ENCODE measurements around the gene TMEM92.

The TMEM92 gene

GRCh38 chr17:50279639-50280038 lies 5.4 kb downstream of the TMEM92 start:
- H3K9me3 ChIP-seq (ENCODE audit: severe bottlenecking) = no peaks in the 10 kb centered on the region
- ATAC-seq (ENCODE audit: low read depth) = peak; percentile 12; the same call in 1 of the 3 replicates
- H3K4me1 ChIP-seq (ENCODE audit: insufficient read depth, poor library complexity, severe bottlenecking) = peaks cover 23% of the 10 kb centered on the region
- H3K27me3 ChIP-seq (ENCODE audit: insufficient read depth, poor library complexity, severe bottlenecking) = no peaks in the 10 kb centered on the region
- no peak overlapping the region for H3K4me3 ChIP-seq (ENCODE audit: severe bottlenecking)
- peaks cover 8% of the 10 kb centered on the region; the same call in 1 of the 2 replicates for H3K36me3 ChIP-seq (ENCODE audit: low read depth)
- H3K27ac ChIP-seq (ENCODE audit: poor library complexity, severe bottlenecking) = peak overlapping the region; percentile 78
- DNase-seq (ENCODE audit: low spot score) = peak; percentile 48
- TF ChIP-seq CTCF (IDR thresholded peaks at IDR 0.05; ENCODE audit: poor library complexity, severe bottlenecking) = no peak

GRCh38 chr17:50280068-50280467 lies 5.8 kb downstream of the TMEM92 start:
- DNase-seq (ENCODE audit: low spot score) (peak; percentile 67), ATAC-seq (ENCODE audit: low read depth) (no peak)
- no peak for TF ChIP-seq CTCF (IDR thresholded peaks at IDR 0.05; ENCODE audit: poor library complexity, severe bottlenecking)
- Histone ChIP-seq H3K9me3 (ENCODE audit: severe bottlenecking) (no peaks in the 10 kb centered on the region), H3K27me3 (ENCODE audit: insufficient read depth, poor library complexity, severe bottlenecking) (no peaks in the 10 kb centered on the region), H3K4me1 (ENCODE audit: insufficient read depth, poor library complexity, severe bottlenecking) (peaks cover 23% of the 10 kb centered on the region), H3K27ac (ENCODE audit: poor library complexity, severe bottlenecking) (peak overlapping the region; percentile 78), H3K36me3 (ENCODE audit: low read depth) (peaks cover 8% of the 10 kb centered on the region; the same call in 1 of the 2 replicates), H3K4me3 (ENCODE audit: severe bottlenecking) (no peak overlapping the region)

GRCh38 chr17:50280801-50281441 lies 6.7 kb downstream of the TMEM92 start:
- no peak for DNase-seq (ENCODE audit: low spot score)

GRCh38 chr17:50281739-50282401 lies 7.6 kb downstream of the TMEM92 start:
- Histone ChIP-seq H3K27ac (ENCODE audit: poor library complexity, severe bottlenecking) (no peak overlapping the region), H3K4me1 (ENCODE audit: insufficient read depth, poor library complexity, severe bottlenecking) (peaks cover 15% of the 10 kb centered on the region), H3K27me3 (ENCODE audit: insufficient read depth, poor library complexity, severe bottlenecking) (no peaks in the 10 kb centered on the region), H3K36me3 (ENCODE audit: low read depth) (peaks cover 8% of the 10 kb centered on the region; the same call in 1 of the 2 replicates), H3K9me3 (ENCODE audit: severe bottlenecking) (no peaks in the 10 kb centered on the region), H3K4me3 (ENCODE audit: severe bottlenecking) (no peak overlapping the region)
- DNase-seq (ENCODE audit: low spot score) (no peak), ATAC-seq (ENCODE audit: low read depth) (no peak)
- no peak for TF ChIP-seq CTCF (IDR thresholded peaks at IDR 0.05; ENCODE audit: poor library complexity, severe bottlenecking)

More at GRCh38 chr17:50280801-50281441, 6.7 kb downstream of the TMEM92 start:
- Histone ChIP-seq H3K9me3 (ENCODE audit: severe bottlenecking) (no peaks in the 10 kb centered on the region), H3K27ac (ENCODE audit: poor library complexity, severe bottlenecking) (no peak overlapping the region), H3K4me3 (ENCODE audit: severe bottlenecking) (no peak overlapping the region), H3K4me1 (ENCODE audit: insufficient read depth, poor library complexity, severe bottlenecking) (peaks cover 23% of the 10 kb centered on the region), H3K27me3 (ENCODE audit: insufficient read depth, poor library complexity, severe bottlenecking) (no peaks in the 10 kb centered on the region), H3K36me3 (ENCODE audit: low read depth) (peaks cover 8% of the 10 kb centered on the region; the same call in 1 of the 2 replicates)
- ATAC-seq (ENCODE audit: low read depth) = no peak
- TF ChIP-seq CTCF (IDR thresholded peaks at IDR 0.05; ENCODE audit: poor library complexity, severe bottlenecking) = no peak

GRCh38 chr17:50283246-50283645 lies 9.0 kb downstream of the TMEM92 start:
- ATAC-seq (ENCODE audit: low read depth) (no peak), DNase-seq (ENCODE audit: low spot score) (no peak)
- H3K4me3 ChIP-seq (ENCODE audit: severe bottlenecking) = no peak overlapping the region
- no peak overlapping the region for H3K27ac ChIP-seq (ENCODE audit: poor library complexity, severe bottlenecking)
- H3K27me3 ChIP-seq (ENCODE audit: insufficient read depth, poor library complexity, severe bottlenecking) = no peaks in the 10 kb centered on the region
- peaks cover 19% of the 10 kb centered on the region for H3K4me1 ChIP-seq (ENCODE audit: insufficient read depth, poor library complexity, severe bottlenecking)
- H3K9me3 ChIP-seq (ENCODE audit: severe bottlenecking) = no peaks in the 10 kb centered on the region
- peaks cover 8% of the 10 kb centered on the region; the same call in 1 of the 2 replicates for H3K36me3 ChIP-seq (ENCODE audit: low read depth)
- no peak for TF ChIP-seq CTCF (IDR thresholded peaks at IDR 0.05; ENCODE audit: poor library complexity, severe bottlenecking)

All from RWPE2 (cell line).